GM12878 (cell line): ENCODE data around the gene SH3GL3. TPM values are rescaled to one million over a fixed set of nuclear protein-coding genes. Genes with fewer than 3 reads are reported as not detected.

Source experiments
- CUX1 ChIP-seq: IDR thresholded peaks from 2 replicates; pipeline ENCODE4 v1.6.1; 2012; ENCODE audit warnings: improper control_type of control experiment, low read depth, low read length; ENCODE audit not compliant: insufficient replicate concordance
- HDAC2 ChIP-seq: fragments of 200-600 bp; sonication (generic); IDR thresholded peaks from 2 replicates; pipeline ENCODE4 v1.6.1; 2017
- HDGF ChIP-seq: fragments of 450-650 bp; IDR thresholded peaks from 2 replicates; pipeline ENCODE4 v1.6.1; 2016; ENCODE audit warnings: antibody characterized with exemption
- MYC ChIP-seq: IDR thresholded peaks from 2 replicates; pipeline ENCODE4 v1.6.1; 2011; ENCODE audit warnings: mild to moderate bottlenecking, low read length, moderate library complexity, inconsistent platforms; ENCODE audit not compliant: insufficient read depth, insufficient replicate concordance, insufficient read length, severe bottlenecking
- POLR2AphosphoS2 ChIP-seq: IDR thresholded peaks from 2 replicates; pipeline ENCODE4 v1.6.1; 2011; ENCODE audit warnings: low read depth, mild to moderate bottlenecking, low read length, improper control_type of control experiment, moderate library complexity
- ZBTB11 ChIP-seq: fragments of 450-650 bp; formaldehyde crosslinking; IDR thresholded peaks from 2 replicates; pipeline ENCODE4 v1.5.0; 2022; ENCODE audit warnings: mild to moderate bottlenecking, missing genetic modification characterization
- polyA plus RNA-seq, 11 experiments: library from polyadenylated mRNA; depleted of rRNA in 4 of 11; unstranded in 6 of 11; stranded (reverse) in 5 of 11; fragments of >200 nt; fragmentation: Nextera tagmentation in 4 of 11; fragmentation: Illumina TruSeq in 1 of 11; extraction: Ambion mirVana in 4 of 11; extraction: Trizol in 1 of 11; gene quantifications; 1 replicate in 1 of 11; 2 replicates in 10 of 11; pipeline versions ENCODE4 v1.2.1 to v1.2.3, GENCODE V29; 2011 to 2016; ENCODE audit warnings: inconsistent platforms in 2 of 11, missing spikeins in 2 of 11, low read depth in 1 of 11
- total RNA-seq, 4 experiments: library from RNA; depleted of rRNA in 3 of 4; stranded (reverse); fragments of >200 nt in 3 of 4; fragmentation: Illumina TruSeq in 1 of 4; extraction: Trizol in 1 of 4; gene quantifications; 2 replicates each; pipeline versions ENCODE4 v1.2.1 to v1.2.3, GENCODE V29; 2013 to 2021

SH3GL3 gene
- total and polyA plus RNA-seq, 10 of the 15 experiments (the other 5 are each of a cell fraction or from before 2014, with no cell fraction given): not detected

GRCh38 chr15:83652626-83653204 is 205.6 kb downstream of the SH3GL3 start (continued):
- TF ChIP-seq ZBTB11 (CRISPR knock-in tag): no peak
- TF ChIP-seq POLR2AphosphoS2: no peak
- no peak for TF ChIP-seq HDAC2
- no peak for TF ChIP-seq MYC
- no peak for TF ChIP-seq CUX1
- TF ChIP-seq HDGF: no peak
